ENCODE results near the gene ANKRD9.

DNA sequence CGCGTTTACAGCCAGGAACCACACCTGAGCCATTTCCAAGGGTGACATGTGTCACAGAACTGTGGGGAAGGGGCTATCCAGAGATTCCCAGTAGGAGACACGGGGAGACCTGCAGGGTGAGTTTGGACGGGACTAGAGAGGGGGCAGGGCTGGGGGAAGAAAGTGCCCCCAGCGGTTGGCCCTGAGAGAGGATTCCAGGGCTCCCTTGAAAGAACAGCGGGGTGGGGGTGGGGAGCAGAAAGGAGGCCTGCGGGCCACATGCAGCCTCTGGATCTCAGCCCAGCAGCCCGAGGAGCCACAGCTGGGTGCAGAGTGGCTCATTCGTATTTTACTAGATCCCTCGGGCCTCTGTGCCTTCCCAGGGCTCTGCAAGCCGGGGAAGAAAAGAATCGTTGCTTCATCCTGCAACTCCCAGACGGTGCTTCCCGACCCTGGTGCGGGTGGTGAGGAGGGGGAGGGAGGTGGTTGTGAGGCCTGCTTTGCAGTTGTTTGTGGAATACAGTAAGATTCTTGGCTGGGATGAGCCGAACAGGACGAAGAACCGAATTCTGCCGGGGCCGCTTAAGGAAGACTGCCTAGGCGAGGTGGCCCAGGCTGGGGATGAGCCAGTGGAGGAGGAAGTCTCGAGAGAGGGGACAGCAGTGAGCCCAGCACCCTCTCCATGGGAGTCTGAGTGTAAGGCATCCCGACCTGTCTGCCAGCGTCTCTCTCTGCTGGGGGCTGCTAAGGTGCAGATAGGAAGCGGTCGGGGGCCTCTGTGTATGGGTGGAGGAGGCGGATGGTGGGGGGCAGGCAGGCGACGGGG is 36.1 kb upstream of the ANKRD9 start:
- TF ChIP-seq, protein P1, sequence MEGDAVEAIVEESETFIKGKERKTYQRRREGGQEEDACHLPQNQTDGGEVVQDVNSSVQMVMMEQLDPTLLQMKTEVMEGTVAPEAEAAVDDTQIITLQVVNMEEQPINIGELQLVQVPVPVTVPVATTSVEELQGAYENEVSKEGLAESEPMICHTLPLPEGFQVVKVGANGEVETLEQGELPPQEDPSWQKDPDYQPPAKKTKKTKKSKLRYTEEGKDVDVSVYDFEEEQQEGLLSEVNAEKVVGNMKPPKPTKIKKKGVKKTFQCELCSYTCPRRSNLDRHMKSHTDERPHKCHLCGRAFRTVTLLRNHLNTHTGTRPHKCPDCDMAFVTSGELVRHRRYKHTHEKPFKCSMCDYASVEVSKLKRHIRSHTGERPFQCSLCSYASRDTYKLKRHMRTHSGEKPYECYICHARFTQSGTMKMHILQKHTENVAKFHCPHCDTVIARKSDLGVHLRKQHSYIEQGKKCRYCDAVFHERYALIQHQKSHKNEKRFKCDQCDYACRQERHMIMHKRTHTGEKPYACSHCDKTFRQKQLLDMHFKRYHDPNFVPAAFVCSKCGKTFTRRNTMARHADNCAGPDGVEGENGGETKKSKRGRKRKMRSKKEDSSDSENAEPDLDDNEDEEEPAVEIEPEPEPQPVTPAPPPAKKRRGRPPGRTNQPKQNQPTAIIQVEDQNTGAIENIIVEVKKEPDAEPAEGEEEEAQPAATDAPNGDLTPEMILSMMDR (IDR thresholded peaks at IDR 0.05): no peak
- TF ChIP-seq POLR2A (IDR thresholded peaks at IDR 0.05): no peak
